Heart left ventricle (tissue), 13 donors: Measurements from ENCODE around the gene SRBD1.

Source experiments
- CTCF ChIP-seq, 12 donors: fragments of 200-600 bp; sonication (generic) in 4 of 12; IDR thresholded peaks; one replicate each; pipeline versions ENCODE4 v1.5.0 to v1.8.0; 2018 to 2022; ENCODE audit warnings: antibody characterized with exemption in 12 of 12, mild to moderate bottlenecking in 5 of 12
- POLR2A ChIP-seq, 2 donors: fragments of 450-650 bp; IDR thresholded peaks; one replicate each; pipeline ENCODE4 v1.6.1; 2017; ENCODE audit warnings: antibody characterized with exemption in 2 of 2, mild to moderate bottlenecking in 2 of 2, moderate library complexity in 2 of 2
- donor health status: ischemic (EF 13 %, LVEDD 7.1; RV severe dilation, severe dysfunction).
- donor health status: DM: no; HTN: yes; CAD: no.
- donor health status: DM: no; HTN: no; CAD: no.
- donor health status: ischemic (EF 25% LVEDD 6.9; RV normal size, moderate dysfunction).
- donor health status: ischemic (EF 25% LVEDD 5.7; RV mildly dilated, moderate dysfunction).
- donor health status: ischemic (EF 35%, LVEDD 5.7; RV mildly dilated, moderate dysfunction).
- donor health status: nonischemic (EF 11% LVEDD 7.7; RV severe dilation, severe dysfunction).
- donor health status: DM: yes; HTN: yes; CAD: no.
- donor health status: PGD.
- donor health status: ischemic (EF 29% LVEDD 5.4; RV normal size, mild dysfunction).
- donor health status: nonischemic (EF 23%, LVEDD 6.1; RV moderate dilation, normal function).

- TF ChIP-seq CTCF (IDR thresholded peaks at IDR 0.05) (no peak), POLR2A (IDR thresholded peaks at IDR 0.05) (no peak)
These were observed 26.4 kb upstream of the SRBD1 start for GRCh38 chr2:45637440-45637839.
